Breast epithelium (tissue), 3 donors: ENCODE results near the gene KCNQ2.

Source experiments
- CTCF ChIP-seq, 3 donors: fragments of 450-650 bp; IDR thresholded peaks; one replicate each; pipeline ENCODE4 v1.5.1; 2016 to 2017; ENCODE audit warnings: antibody characterized with exemption in 3 of 3, mild to moderate bottlenecking in 3 of 3, moderate library complexity in 3 of 3
- POLR2A ChIP-seq: fragments of 450-650 bp; IDR thresholded peaks from one replicate; pipeline ENCODE4 v1.6.1; 2016; ENCODE audit warnings: antibody characterized with exemption, mild to moderate bottlenecking, moderate library complexity

DNA sequence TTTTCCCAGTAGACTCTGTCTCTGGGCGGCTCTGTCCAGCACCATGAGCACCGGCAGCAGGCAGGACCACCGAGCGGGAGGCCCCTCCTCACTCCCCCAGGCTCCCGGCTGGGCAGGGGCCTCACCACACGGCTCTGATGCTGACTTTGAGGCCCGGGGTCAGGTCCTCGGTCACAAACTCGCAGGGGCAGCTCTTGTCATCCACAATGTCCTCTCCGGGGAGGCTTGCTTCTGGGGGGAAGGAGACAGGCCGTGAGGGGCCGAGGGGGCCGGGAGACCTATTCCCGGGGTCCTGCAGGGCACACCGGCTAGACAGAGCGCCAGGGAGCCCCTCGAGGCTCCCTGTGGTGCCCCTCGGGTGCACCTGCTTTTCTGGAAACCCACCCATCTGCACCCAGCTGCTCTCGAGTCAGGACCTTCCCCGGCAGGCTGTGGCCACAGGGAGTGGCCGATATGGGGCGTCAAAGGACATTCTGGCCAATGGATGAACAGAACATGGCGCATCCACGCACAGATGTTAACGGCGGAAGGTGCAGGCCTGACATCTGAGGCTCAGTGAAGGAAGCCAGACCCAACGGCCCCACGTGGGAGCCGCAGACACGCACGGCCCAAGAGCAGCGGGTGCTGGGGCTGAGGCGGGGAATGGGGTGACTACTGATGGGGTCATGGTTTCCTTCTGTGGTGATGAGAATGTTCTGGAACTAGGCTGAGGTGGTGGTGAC lies 58.3 kb downstream of the KCNQ2 start:
- TF ChIP-seq CTCF (IDR thresholded peaks at IDR 0.05) (no peak), POLR2A (no peak)
